Mesendoderm (in vitro differentiated cells): ENCODE results near the gene R3HDM1. TPM values are rescaled to one million over a fixed set of nuclear protein-coding genes. Genes with fewer than 3 reads are reported as not detected.

Experiments
- DNase-seq: peaks from one replicate; pipeline ENCODE4 v3.0.0; 2013
- H2AK5ac ChIP-seq: 2 replicates; pipeline ENCODE4 v1.6.1; 2013; ENCODE audit warnings: low read length, inconsistent platforms
- H2BK120ac ChIP-seq: 2 replicates; pipeline ENCODE4 v1.6.1; 2013; ENCODE audit warnings: low read depth, mild to moderate bottlenecking, low read length, moderate library complexity, mixed read lengths
- H2BK15ac ChIP-seq: replicated peaks from 2 replicates; pipeline ENCODE4 v1.6.1; 2013; ENCODE audit warnings: low read depth, mild to moderate bottlenecking, moderate library complexity
- H2BK5ac ChIP-seq: 2 replicates; pipeline ENCODE4 v1.6.1; 2013; ENCODE audit warnings: low read length, inconsistent platforms
- H3K18ac ChIP-seq: 2 replicates; pipeline ENCODE4 v1.6.1; 2013; ENCODE audit warnings: mild to moderate bottlenecking, low read length, mixed read lengths
- H3K23ac ChIP-seq: one replicate; pipeline ENCODE4 v1.6.1; 2013; ENCODE audit warnings: low read length
- H3K27ac ChIP-seq: 2 replicates; pipeline ENCODE4 v1.5.1; 2013; ENCODE audit warnings: low read depth, mild to moderate bottlenecking, inconsistent platforms, low read length, moderate library complexity
- H3K27me3 ChIP-seq: 2 replicates; pipeline ENCODE4 v1.6.1; 2013; ENCODE audit warnings: low read length, control low read depth, mild to moderate bottlenecking, inconsistent platforms; ENCODE audit not compliant: insufficient read depth, poor library complexity
- H3K36me3 ChIP-seq: 2 replicates; pipeline ENCODE4 v1.6.1; 2013; ENCODE audit warnings: low read length, inconsistent platforms; ENCODE audit not compliant: control insufficient read depth, insufficient read depth
- H3K4ac ChIP-seq: one replicate; pipeline ENCODE4 v1.6.1; 2013; ENCODE audit warnings: low read depth, mild to moderate bottlenecking, low read length, moderate library complexity
- H3K4me1 ChIP-seq: 2 replicates; pipeline ENCODE4 v1.6.1; 2013; ENCODE audit warnings: low read depth, low read length, inconsistent platforms; ENCODE audit not compliant: control insufficient read depth
- H3K4me2 ChIP-seq: 2 replicates; pipeline ENCODE4 v1.6.1; 2013; ENCODE audit warnings: low read length
- H3K4me3 ChIP-seq: 2 replicates; pipeline ENCODE4 v1.5.1; 2013; ENCODE audit warnings: mild to moderate bottlenecking, low read length
- H3K56ac ChIP-seq: one replicate; pipeline ENCODE4 v1.6.1; 2013; ENCODE audit warnings: low read length
- H3K79me1 ChIP-seq: 2 replicates; pipeline ENCODE4 v1.6.1; 2013; ENCODE audit warnings: low read length, inconsistent platforms
- H3K79me2 ChIP-seq: 2 replicates; pipeline ENCODE4 v1.6.1; 2013; ENCODE audit warnings: mild to moderate bottlenecking, low read length; ENCODE audit not compliant: control insufficient read depth, insufficient read depth
- H3K9ac ChIP-seq: 2 replicates; pipeline ENCODE4 v1.6.1; 2013; ENCODE audit warnings: low read length, inconsistent platforms
- H4K5ac ChIP-seq: one replicate; pipeline ENCODE4 v1.6.1; 2013; ENCODE audit warnings: low read length
- H4K8ac ChIP-seq: one replicate; pipeline ENCODE4 v1.6.1; 2013; ENCODE audit warnings: low read depth, mild to moderate bottlenecking, control low read depth, low read length, moderate library complexity
- WGBS: extraction: QIAGEN DNeasy Blood & Tissue Kit; methylation state at CpG from one replicate; pipeline ENCODE4 v1.1.7; 2013; ENCODE audit warnings: low lambda C conversion rate, missing lambda C conversion rate; ENCODE audit not compliant: insufficient coverage; ENCODE audit errors: extremely low coverage; 5-methylcytosine and 5-hydroxymethylcytosine counted together
- small RNA-seq: library from polyadenylated mRNA; stranded (forward); fragments of <200 nt; extraction: miRNeasy Mini kit (QIAGEN cat#:217004); gene quantifications from one replicate; pipeline ENCODE3, GENCODE V24; 2013; ENCODE audit not compliant: insufficient read depth

Gene R3HDM1

GRCh38 chr2:135773319-135773718, 242.0 kb downstream of the R3HDM1 start:
- Histone ChIP-seq H3K79me1 (no peaks in the 10 kb centered on the region), H3K4ac (no peak overlapping the region), H3K23ac (no peak overlapping the region), H2BK5ac (no peak overlapping the region), H3K27ac (no peak overlapping the region), H2AK5ac (no peak overlapping the region), H4K5ac (no peak overlapping the region), H3K4me1 (no peaks in the 10 kb centered on the region), H2BK120ac (no peak overlapping the region), H3K9ac (no peak overlapping the region), H3K4me3 (no peak overlapping the region), H3K56ac (no peak overlapping the region), H4K8ac (no peak overlapping the region), H3K18ac (no peak overlapping the region), H3K4me2 (no peak overlapping the region), H3K27me3 (no peaks in the 10 kb centered on the region), H3K36me3 (peaks cover 8% of the 10 kb centered on the region), H3K79me2 (no peaks in the 10 kb centered on the region), H2BK15ac (no peak overlapping the region)
- DNase-seq, result no peak
- WGBS, result no CpG with 5 or more reads among the region's 2 CpGs

DNA sequence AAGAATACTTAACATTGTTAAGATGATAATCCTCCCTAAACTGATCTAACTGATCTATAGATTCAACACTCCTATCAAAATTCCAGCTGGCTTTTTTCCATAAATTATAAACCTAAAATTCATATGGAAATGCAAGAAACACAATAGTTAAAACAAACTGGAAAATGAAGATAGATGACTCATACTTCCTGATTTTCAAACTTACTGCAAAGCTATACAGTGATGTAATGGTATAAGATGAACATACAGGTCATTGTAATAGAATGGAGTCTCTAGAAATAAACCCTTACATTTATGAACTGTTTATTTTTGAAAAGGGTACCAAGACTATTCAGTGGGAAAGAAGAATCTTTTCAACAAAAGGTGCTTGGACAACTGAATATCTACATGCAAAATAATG, 242.6 kb downstream of the R3HDM1 start:
- peaks cover 8% of the 10 kb centered on the region for H3K36me3 ChIP-seq
- no peak overlapping the region for H2AK5ac ChIP-seq
- no peak for DNase-seq
- H2BK120ac ChIP-seq, result no peak overlapping the region
- H3K4ac ChIP-seq, result no peak overlapping the region
- no peak overlapping the region for H3K4me3 ChIP-seq
- no peak overlapping the region for H3K23ac ChIP-seq
- H3K4me1 ChIP-seq, result no peaks in the 10 kb centered on the region
- no peak overlapping the region for H4K8ac ChIP-seq
- H4K5ac ChIP-seq, result no peak overlapping the region
- H3K27ac ChIP-seq, result no peak overlapping the region
- H3K56ac ChIP-seq, result no peak overlapping the region
- no peak overlapping the region for H3K4me2 ChIP-seq
- no peak overlapping the region for H2BK15ac ChIP-seq
- no peak overlapping the region for H2BK5ac ChIP-seq
- no peak overlapping the region for H3K9ac ChIP-seq
- no peaks in the 10 kb centered on the region for H3K27me3 ChIP-seq
- H3K18ac ChIP-seq, result no peak overlapping the region
- H3K79me1 ChIP-seq, result no peaks in the 10 kb centered on the region
- H3K79me2 ChIP-seq, result no peaks in the 10 kb centered on the region

Small RNAs within 50 kb of the gene (small RNA-seq; reads per million reads assigned to genes)
- gene MIR128-1, result 315 reads per million, percentile 98 among the genes with 10 or more reads in this experiment
- gene RNU6-512P, result not detected
